K562 (cell line): Measurements from ENCODE around the gene FAM177B. TPM values are rescaled to one million over a fixed set of nuclear protein-coding genes. Genes with fewer than 3 reads are reported as not detected.

ENCODE experiments used
- ATAC-seq: fragments of 200-7000 bp; cut with Tn5 transposase; 3 replicates; pipeline ENCODE4 v1.9.1; 2020; ENCODE audit warnings: moderate library complexity
- BruUV-seq: library from RNA; stranded (reverse); fragments of 400-500 nt; replicated peaks from 2 replicates; lab custom pipeline; 2021; lab: Mats Ljungman, UMichigan
- CTCF ChIA-PET: fragments of 300-600 bp; formaldehyde crosslinking; extraction: SDS; loops from one replicate; lab custom pipeline; 2021; ENCODE audit warnings: low intra/inter-chr PET ratio; lab: Yijun Ruan, JAX
- POLR2A ChIA-PET: fragments of 300-600, 350-650 bp; sonication (Branson Sonifier 250); formaldehyde crosslinking; extraction: SDS; loops from one replicate; lab custom pipeline; 2021; ENCODE audit warnings: antibody characterized with exemption, inconsistent platforms; lab: Yijun Ruan, JAX
- DNase-seq, 4 experiments: peaks; one replicate each; pipeline versions ENCODE4 v3.0.0 to v3.0.0-alpha.2; 2011 to 2018; ENCODE audit warnings: low spot score in 3 of 4, mixed read lengths in 3 of 4; ENCODE audit errors: extremely low read depth in 1 of 4
- FAIRE-seq: peaks from 2 replicates; lab custom pipeline; 2011; peaks lifted over from hg19 to GRCh38; lab: Jason Lieb, UNC
- H2AFZ ChIP-seq: 2 replicates; pipeline ENCODE4 v1.6.0; 2011; ENCODE audit warnings: low read depth, low read length, control low read depth, inconsistent platforms
- H3K27ac ChIP-seq: fragments of 200-600 bp; 3 replicates; pipeline ENCODE4 v1.8.0; 2011; ENCODE audit warnings: low read depth, mild to moderate bottlenecking, control low read depth, inconsistent platforms, low read length, moderate library complexity, mixed read lengths; ENCODE audit errors: extremely low read depth
- H3K27me3 ChIP-seq, 2 experiments: fragments of 300-600 bp in 1 of 2; 2 replicates in 1 of 2; 3 replicates in 1 of 2; pipeline versions ENCODE4 v1.6.0 to v1.8.0; 2011; ENCODE audit warnings: inconsistent platforms in 2 of 2, low read length in 2 of 2, mild to moderate bottlenecking in 1 of 2, mixed read lengths in 1 of 2, moderate library complexity in 1 of 2; ENCODE audit not compliant: control insufficient read depth in 2 of 2, insufficient read depth in 2 of 2
- H3K36me3 ChIP-seq: fragments of 300-600 bp; 3 replicates; pipeline ENCODE4 v1.8.0; 2011; ENCODE audit warnings: mild to moderate bottlenecking, low read length, inconsistent platforms; ENCODE audit not compliant: control insufficient read depth, insufficient read depth
- H3K4me1 ChIP-seq, 2 experiments: fragments of 200-600 bp in 1 of 2; replicated peaks in 1 of 2; 2 replicates in 1 of 2; 3 replicates in 1 of 2; pipeline versions ENCODE4 v1.5.1 to v1.8.0; 2011; ENCODE audit warnings: inconsistent platforms in 2 of 2, low read length in 2 of 2, mild to moderate bottlenecking in 1 of 2, mixed read lengths in 1 of 2, moderate library complexity in 1 of 2; ENCODE audit not compliant: control insufficient read depth in 2 of 2, insufficient read depth in 2 of 2
- H3K4me2 ChIP-seq: 2 replicates; pipeline ENCODE4 v1.6.1; 2011; ENCODE audit warnings: low read length, control low read depth, inconsistent platforms, mixed read lengths; ENCODE audit not compliant: insufficient read depth
- H3K4me3 ChIP-seq: fragments of 200-600 bp; sonication (generic), shearing (Covaris generic); 2 replicates; pipeline ENCODE4 v1.5.1; 2016; ENCODE audit warnings: control low read depth, inconsistent platforms
- H3K79me2 ChIP-seq: fragments of 200-600 bp; 3 replicates; pipeline ENCODE4 v1.8.0; 2011; ENCODE audit warnings: low read length, inconsistent platforms; ENCODE audit not compliant: control insufficient read depth, insufficient read depth
- H3K9ac ChIP-seq, 2 experiments: 2 replicates each; pipeline versions ENCODE4 v1.6.0 to v1.6.1; 2011; ENCODE audit warnings: low read depth in 2 of 2, low read length in 2 of 2, control low read depth in 1 of 2, inconsistent platforms in 1 of 2, mild to moderate bottlenecking in 1 of 2, mixed read lengths in 1 of 2; ENCODE audit not compliant: insufficient read depth in 1 of 2
- H3K9me1 ChIP-seq: one replicate; pipeline ENCODE4 v1.6.0; 2011; ENCODE audit warnings: inconsistent platforms, mild to moderate bottlenecking, low read length, moderate library complexity; ENCODE audit not compliant: control insufficient read depth, insufficient read depth
- H3K9me3 ChIP-seq: replicated peaks from 2 replicates; pipeline ENCODE4 v1.5.1; 2011; ENCODE audit warnings: low read depth, low read length, inconsistent platforms; ENCODE audit not compliant: control insufficient read depth, insufficient read depth
- H4K20me1 ChIP-seq: replicated peaks from 2 replicates; pipeline ENCODE4 v1.6.1; 2011; ENCODE audit warnings: low read length, inconsistent platforms, mixed read lengths; ENCODE audit not compliant: control insufficient read depth, insufficient read depth
- ILF3 ChIP-seq: fragments of 450-650 bp; IDR thresholded peaks from 2 replicates; pipeline ENCODE4 v1.6.1; 2018; ENCODE audit warnings: antibody characterized with exemption, mild to moderate bottlenecking, moderate library complexity, borderline replicate concordance
- JUN ChIP-seq, 2 experiments: sonication (generic) in 1 of 2; formaldehyde crosslinking in 1 of 2; IDR thresholded peaks; 2 replicates each; pipeline versions ENCODE4 v1.6.1 to v1.8.0; 2012 to 2022; ENCODE audit warnings: borderline replicate concordance in 2 of 2, mild to moderate bottlenecking in 2 of 2, improper control_type of control experiment in 1 of 2, low read depth in 1 of 2, low read length in 1 of 2, missing genetic modification reagents in 1 of 2
- SIN3A ChIP-seq, 2 experiments: fragments of 150-350 bp in 1 of 2; IDR thresholded peaks; 2 replicates each; pipeline ENCODE4 v1.6.1; 2011 to 2016; ENCODE audit warnings: borderline replicate concordance in 2 of 2, low read depth in 2 of 2, low read length in 2 of 2, mild to moderate bottlenecking in 2 of 2, moderate library complexity in 2 of 2; ENCODE audit not compliant: control insufficient read depth in 1 of 2
- ZNF57 ChIP-seq: fragments of 450-650 bp; formaldehyde crosslinking; IDR thresholded peaks from 2 replicates; pipeline ENCODE4 v1.4.0; 2020; ENCODE audit warnings: mild to moderate bottlenecking, moderate library complexity
- WGBS: fragments of 100-300 bp; shearing (Covaris generic); methylation state at CpG from one replicate; pipeline ENCODE4 v1.1.6; 2016; ENCODE audit warnings: low coverage, mixed read lengths; ENCODE audit not compliant: insufficient coverage; ENCODE audit errors: missing lambda C conversion rate; 5-methylcytosine and 5-hydroxymethylcytosine counted together
- in situ Hi-C: fragments of 300-500 bp; cut with MboI; formaldehyde crosslinking; loops from 4 replicates; pipeline ENCODE4 v1.15.0; 2018; ENCODE audit warnings: inconsistent platforms, mixed read lengths
- intact Hi-C: fragments of 100-400 bp; cut with micrococcal nuclease; formaldehyde crosslinking; loops from 2 replicates; pipeline ENCODE4 v1.14.2; 2022
- polyA plus RNA-seq, 8 experiments: library from polyadenylated mRNA; depleted of rRNA in 4 of 8; stranded (reverse) in 5 of 8; unstranded in 3 of 8; fragments of >200 nt; fragmentation: Nextera tagmentation in 2 of 8; fragmentation: Illumina TruSeq in 1 of 8; extraction: Ambion mirVana in 2 of 8; extraction: Trizol in 1 of 8; gene quantifications; 2 replicates each; pipeline versions ENCODE4 v1.2.1 to v1.2.3, GENCODE V29; 2011 to 2014; ENCODE audit warnings: inconsistent platforms in 1 of 8, missing spikeins in 1 of 8
- total RNA-seq, 7 experiments: library from RNA; depleted of rRNA in 6 of 7; stranded (reverse); fragments of >200 nt in 6 of 7; fragmentation: Illumina TruSeq in 2 of 7; extraction: Trizol in 2 of 7; gene quantifications; 2 replicates each; pipeline versions ENCODE4 v1.2.1 to v1.2.3, GENCODE V29; 2011 to 2021; ENCODE audit warnings: low replicate concordance in 1 of 7
- TF ChIP-seq, protein P1 (sequence below): fragments of 450-650 bp; IDR thresholded peaks from 2 replicates; pipeline ENCODE4 v1.6.1; 2017; ENCODE audit warnings: antibody characterized with exemption, mild to moderate bottlenecking

Gene FAM177B
- total and polyA plus RNA-seq, 9 of the 15 experiments (the other 6 are each of a cell fraction or from before 2014, with no cell fraction given): not detected

DNA sequence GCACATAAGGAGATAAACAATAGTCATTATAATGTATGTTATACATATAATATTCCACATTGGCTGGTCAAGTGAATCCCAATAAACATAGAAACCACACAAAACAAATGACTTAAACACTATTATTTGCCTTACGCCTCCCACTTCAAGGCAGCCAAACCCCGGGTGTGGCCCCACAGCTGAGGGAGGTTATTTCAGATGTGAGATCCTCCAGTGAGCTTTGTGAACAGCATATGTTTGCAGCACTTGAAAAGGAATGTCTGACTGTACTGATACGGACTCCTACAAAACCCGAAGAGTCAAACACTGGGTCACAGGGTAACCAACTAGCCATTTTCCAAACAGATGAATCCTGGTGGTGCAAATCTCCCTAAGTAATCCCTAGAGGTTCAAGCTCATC, 50.7 kb downstream of the FAM177B start:
- in situ Hi-C loops: loop anchor here (25.0 kb wide), 1 partner anchor 875 kb away; the partner anchor contains the start of gene CAPN8
- no peaks in the 10 kb centered on the region for H3K4me1 ChIP-seq
- no peak for DNase-seq
- no peaks in the 10 kb centered on the region for H3K36me3 ChIP-seq
- no peaks in the 10 kb centered on the region for H4K20me1 ChIP-seq
- H2AFZ ChIP-seq: no peak overlapping the region
- no peak for TF ChIP-seq JUN (IDR thresholded peaks at IDR 0.05; ENCODE audit: borderline replicate concordance, low read depth, low read length)
- no peak for TF ChIP-seq JUN (CRISPR knock-in tag; IDR thresholded peaks at IDR 0.05; ENCODE audit: borderline replicate concordance)
- TF ChIP-seq ILF3: no peak
- TF ChIP-seq ZNF57 (CRISPR knock-in tag): no peak
- TF ChIP-seq SIN3A (IDR thresholded peaks at IDR 0.05; ENCODE audit: borderline replicate concordance in 2 of 2, control insufficient read depth in 1 of 2, low read depth in 2 of 2, low read length in 2 of 2): no peak
- TF ChIP-seq, protein P1, sequence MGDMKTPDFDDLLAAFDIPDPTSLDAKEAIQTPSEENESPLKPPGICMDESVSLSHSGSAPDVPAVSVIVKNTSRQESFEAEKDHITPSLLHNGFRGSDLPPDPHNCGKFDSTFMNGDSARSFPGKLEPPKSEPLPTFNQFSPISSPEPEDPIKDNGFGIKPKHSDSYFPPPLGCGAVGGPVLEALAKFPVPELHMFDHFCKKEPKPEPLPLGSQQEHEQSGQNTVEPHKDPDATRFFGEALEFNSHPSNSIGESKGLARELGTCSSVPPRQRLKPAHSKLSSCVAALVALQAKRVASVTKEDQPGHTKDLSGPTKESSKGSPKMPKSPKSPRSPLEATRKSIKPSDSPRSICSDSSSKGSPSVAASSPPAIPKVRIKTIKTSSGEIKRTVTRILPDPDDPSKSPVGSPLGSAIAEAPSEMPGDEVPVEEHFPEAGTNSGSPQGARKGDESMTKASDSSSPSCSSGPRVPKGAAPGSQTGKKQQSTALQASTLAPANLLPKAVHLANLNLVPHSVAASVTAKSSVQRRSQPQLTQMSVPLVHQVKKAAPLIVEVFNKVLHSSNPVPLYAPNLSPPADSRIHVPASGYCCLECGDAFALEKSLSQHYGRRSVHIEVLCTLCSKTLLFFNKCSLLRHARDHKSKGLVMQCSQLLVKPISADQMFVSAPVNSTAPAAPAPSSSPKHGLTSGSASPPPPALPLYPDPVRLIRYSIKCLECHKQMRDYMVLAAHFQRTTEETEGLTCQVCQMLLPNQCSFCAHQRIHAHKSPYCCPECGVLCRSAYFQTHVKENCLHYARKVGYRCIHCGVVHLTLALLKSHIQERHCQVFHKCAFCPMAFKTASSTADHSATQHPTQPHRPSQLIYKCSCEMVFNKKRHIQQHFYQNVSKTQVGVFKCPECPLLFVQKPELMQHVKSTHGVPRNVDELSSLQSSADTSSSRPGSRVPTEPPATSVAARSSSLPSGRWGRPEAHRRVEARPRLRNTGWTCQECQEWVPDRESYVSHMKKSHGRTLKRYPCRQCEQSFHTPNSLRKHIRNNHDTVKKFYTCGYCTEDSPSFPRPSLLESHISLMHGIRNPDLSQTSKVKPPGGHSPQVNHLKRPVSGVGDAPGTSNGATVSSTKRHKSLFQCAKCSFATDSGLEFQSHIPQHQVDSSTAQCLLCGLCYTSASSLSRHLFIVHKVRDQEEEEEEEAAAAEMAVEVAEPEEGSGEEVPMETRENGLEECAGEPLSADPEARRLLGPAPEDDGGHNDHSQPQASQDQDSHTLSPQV: no peak
- no peak for FAIRE-seq
- 1% methylated on average over 4 of the region's 4 CpGs for WGBS
- ChIA-PET CTCF (no interaction called here), POLR2A (no interaction called here)
- H3K79me2 ChIP-seq: no peaks in the 10 kb centered on the region
- no peak overlapping the region for H3K9ac ChIP-seq
- H3K4me2 ChIP-seq: no peak overlapping the region
- H3K27me3 ChIP-seq: no peaks in the 10 kb centered on the region
- H3K4me3 ChIP-seq: no peak overlapping the region
- H3K27ac ChIP-seq: no peak overlapping the region
- no TSS peak for BruUV-seq
- intact Hi-C loops: no loop called here
- H3K9me1 ChIP-seq: no peaks in the 10 kb centered on the region
- no peak for ATAC-seq
- H3K9me3 ChIP-seq: no peaks in the 10 kb centered on the region; the same call in 1 of the 2 replicates
